Measurements from ENCODE around the gene CAPN11.

CAPN11 gene

GRCh38 chr6:44162876-44163625, 4.4 kb downstream of the CAPN11 start:
- TF ChIP-seq FOXP2 (optimal IDR thresholded peaks at IDR 0.05; ENCODE audit: borderline replicate concordance, extremely low read depth, extremely low read length, insufficient read depth), result no peak
- TF ChIP-seq POLR2AphosphoS5 (IDR thresholded peaks at IDR 0.05; ENCODE audit: low read depth, low read length), result no peak
- TF ChIP-seq REST (IDR thresholded peaks at IDR 0.05; ENCODE audit: insufficient read depth in 1 of 2, low read depth in 2 of 2, low read length in 2 of 2), result no peak
- no peak for TF ChIP-seq TAF1 (IDR thresholded peaks at IDR 0.05; ENCODE audit: borderline replicate concordance, insufficient read depth, low read length)
- TF ChIP-seq SIN3A (IDR thresholded peaks at IDR 0.05; ENCODE audit: borderline replicate concordance, insufficient read depth, low read length), result no peak

- TF ChIP-seq FOXP2 (optimal IDR thresholded peaks at IDR 0.05; ENCODE audit: borderline replicate concordance, extremely low read depth, extremely low read length, insufficient read depth) (no peak), POLR2AphosphoS5 (IDR thresholded peaks at IDR 0.05; ENCODE audit: low read depth, low read length) (no peak), REST (IDR thresholded peaks at IDR 0.05; ENCODE audit: insufficient read depth in 1 of 2, low read depth in 2 of 2, low read length in 2 of 2) (no peak), TAF1 (IDR thresholded peaks at IDR 0.05; ENCODE audit: borderline replicate concordance, insufficient read depth, low read length) (no peak), SIN3A (IDR thresholded peaks at IDR 0.05; ENCODE audit: borderline replicate concordance, insufficient read depth, low read length) (no peak)
Measured at GRCh38 chr6:44166116-44166515, 7.5 kb downstream of the CAPN11 start.

GRCh38 chr6:44166591-44167184, 8.1 kb downstream of the CAPN11 start:
- TF ChIP-seq SIN3A (IDR thresholded peaks at IDR 0.05; ENCODE audit: borderline replicate concordance, insufficient read depth, low read length) (peak; percentile 18; the same call in 1 of the 2 replicates), POLR2AphosphoS5 (IDR thresholded peaks at IDR 0.05; ENCODE audit: low read depth, low read length) (no peak), REST (IDR thresholded peaks at IDR 0.05; ENCODE audit: insufficient read depth in 1 of 2, low read depth in 2 of 2, low read length in 2 of 2) (no peak), TAF1 (IDR thresholded peaks at IDR 0.05; ENCODE audit: borderline replicate concordance, insufficient read depth, low read length) (peak; percentile 37; the same call in 1 of the 2 replicates)

- TF ChIP-seq FOXP2 (optimal IDR thresholded peaks at IDR 0.05; ENCODE audit: borderline replicate concordance, extremely low read depth, extremely low read length, insufficient read depth) (no peak), REST (IDR thresholded peaks at IDR 0.05; ENCODE audit: insufficient read depth in 1 of 2, low read depth in 2 of 2, low read length in 2 of 2) (no peak), POLR2AphosphoS5 (IDR thresholded peaks at IDR 0.05; ENCODE audit: low read depth, low read length) (no peak), SIN3A (IDR thresholded peaks at IDR 0.05; ENCODE audit: borderline replicate concordance, insufficient read depth, low read length) (no peak), TAF1 (IDR thresholded peaks at IDR 0.05; ENCODE audit: borderline replicate concordance, insufficient read depth, low read length) (no peak)
Measured at GRCh38 chr6:44167567-44167966, 8.9 kb downstream of the CAPN11 start.

Measured in PFSK-1 (cell line).